HepG2 (cell line): ENCODE results near the gene C2orf81. TPM values are rescaled to one million over a fixed set of nuclear protein-coding genes. Genes with fewer than 3 reads are reported as not detected.

Source experiments
- ATAC-seq: fragments of 200-7000 bp; cut with Tn5 transposase; 3 replicates; pipeline ENCODE4 v1.9.1; 2020; ENCODE audit warnings: mild to moderate bottlenecking, moderate library complexity
- BruUV-seq: library from RNA; stranded (reverse); fragments of 400-500 nt; replicated peaks from 2 replicates; lab custom pipeline; 2021; lab: Mats Ljungman, UMichigan
- CTCF ChIA-PET: fragments of 300-600 bp; formaldehyde crosslinking; extraction: SDS; loops from one replicate; lab custom pipeline; 2021; ENCODE audit warnings: low total read pairs, inconsistent platforms, low intra/inter-chr PET ratio; lab: Yijun Ruan, JAX
- POLR2A ChIA-PET: fragments of 350-600 bp; sonication (Branson Sonifier 250); formaldehyde crosslinking; loops from one replicate; lab custom pipeline; 2020; ENCODE audit warnings: antibody characterized with exemption, inconsistent platforms; lab: Yijun Ruan, JAX
- DNase-seq: peaks from one replicate; pipeline ENCODE4 v3.0.0-alpha.2; 2015; ENCODE audit warnings: low spot score
- FAIRE-seq: peaks from 3 replicates; lab custom pipeline; 2011; peaks lifted over from hg19 to GRCh38; lab: Jason Lieb, UNC
- H2AFZ ChIP-seq: one replicate; pipeline ENCODE4 v1.6.1; 2011; ENCODE audit warnings: low read length, inconsistent platforms
- H3K27ac ChIP-seq: fragments of 300-600 bp; 3 replicates; pipeline ENCODE4 v1.8.0; 2011; ENCODE audit warnings: mixed run types, mild to moderate bottlenecking, mixed read lengths, low read length, inconsistent platforms; ENCODE audit not compliant: insufficient read depth; ENCODE audit errors: extremely low read length
- H3K27me3 ChIP-seq, 2 experiments: fragments of 200-600 bp in 1 of 2; 2 replicates in 1 of 2; 3 replicates in 1 of 2; pipeline versions ENCODE4 v1.6.0 to v1.8.0; 2011; ENCODE audit warnings: low read length in 2 of 2, mild to moderate bottlenecking in 2 of 2, moderate library complexity in 2 of 2, inconsistent platforms in 1 of 2; ENCODE audit not compliant: insufficient read depth in 2 of 2, control insufficient read depth in 1 of 2
- H3K36me3 ChIP-seq, 2 experiments: fragments of 200-600 bp in 1 of 2; replicated peaks in 1 of 2; 2 replicates in 1 of 2; 3 replicates in 1 of 2; pipeline versions ENCODE4 v1.5.1 to v1.8.0; 2011; ENCODE audit warnings: low read length in 2 of 2, inconsistent platforms in 1 of 2; ENCODE audit not compliant: insufficient read depth in 2 of 2, control insufficient read depth in 1 of 2
- H3K4me1 ChIP-seq: 2 replicates; pipeline ENCODE4 v1.5.1; 2012; ENCODE audit warnings: low read length, inconsistent platforms; ENCODE audit not compliant: insufficient read depth
- H3K4me2 ChIP-seq: 2 replicates; pipeline ENCODE4 v1.6.0; 2011; ENCODE audit warnings: low read depth, low read length, inconsistent platforms
- H3K4me3 ChIP-seq, 3 experiments: fragments of 200-600 bp in 1 of 3; sonication (generic), shearing (Covaris generic) in 1 of 3; replicated peaks in 1 of 3; 2 replicates each; pipeline ENCODE4 v1.5.1; 2011 to 2016; ENCODE audit warnings: low read length in 3 of 3, inconsistent platforms in 2 of 3, low read depth in 2 of 3, mild to moderate bottlenecking in 2 of 3, control low read depth in 1 of 3, mixed read lengths in 1 of 3; ENCODE audit not compliant: insufficient read depth in 1 of 3
- H3K79me2 ChIP-seq: one replicate; pipeline ENCODE4 v1.6.1; 2011; ENCODE audit warnings: low read length, inconsistent platforms; ENCODE audit not compliant: insufficient read depth
- H3K9ac ChIP-seq: 2 replicates; pipeline ENCODE4 v1.6.0; 2011; ENCODE audit warnings: mild to moderate bottlenecking, low read depth, low read length, inconsistent platforms; ENCODE audit not compliant: insufficient read depth
- H3K9me3 ChIP-seq: 2 replicates; pipeline ENCODE4 v1.5.1; 2012; ENCODE audit warnings: mild to moderate bottlenecking, low read length
- H4K20me1 ChIP-seq: 2 replicates; pipeline ENCODE4 v1.6.0; 2011; ENCODE audit warnings: inconsistent platforms, mild to moderate bottlenecking, low read length, moderate library complexity; ENCODE audit not compliant: insufficient read depth
- CREB1 ChIP-seq, 2 experiments: fragments of 450-650 bp in 1 of 2; IDR thresholded peaks; 2 replicates each; pipeline ENCODE4 v1.6.1; 2016 to 2017; ENCODE audit warnings: control low read depth in 1 of 2, mild to moderate bottlenecking in 1 of 2, missing compliant biosample characterization in 1 of 2, missing genetic modification characterization in 1 of 2
- KIAA2018 ChIP-seq: sonication (generic); formaldehyde crosslinking; IDR thresholded peaks from 2 replicates; pipeline ENCODE4 v1.5.0; 2020; ENCODE audit warnings: mild to moderate bottlenecking, missing genetic modification reagents, borderline replicate concordance
- ZNF292 ChIP-seq: sonication (generic); formaldehyde crosslinking; IDR thresholded peaks from 2 replicates; pipeline ENCODE4 v1.8.1; 2022; ENCODE audit warnings: mild to moderate bottlenecking, low read depth, missing genetic modification reagents, borderline replicate concordance
- ZNF432 ChIP-seq: sonication (generic); formaldehyde crosslinking; IDR thresholded peaks from 2 replicates; pipeline ENCODE4 v1.5.0; 2020; ENCODE audit warnings: missing genetic modification reagents, mild to moderate bottlenecking, borderline replicate concordance
- WGBS: methylation state at CpG from one replicate; pipeline ENCODE4 v1.1.6; 2017; ENCODE audit warnings: low lambda C conversion rate; 5-methylcytosine and 5-hydroxymethylcytosine counted together
- in situ Hi-C: cut with HindIII; loops from 2 replicates; pipeline ENCODE4 v1.10.0; 2017; ENCODE audit warnings: low pct_unique_long_range_greater_than_20kb; ENCODE audit not compliant: extremely low pct_ligation_motif_present
- intact Hi-C: fragments of 100-400 bp; cut with micrococcal nuclease; formaldehyde crosslinking; loops from one replicate; pipeline ENCODE4 v1.10.0; 2022; ENCODE audit not compliant: unreplicated experiment
- polyA plus RNA-seq, 8 experiments: library from polyadenylated mRNA; depleted of rRNA in 3 of 8; stranded (reverse) in 7 of 8; unstranded in 1 of 8; fragments of >200 nt; fragmentation: Illumina TruSeq in 4 of 8; extraction: Trizol in 4 of 8; gene quantifications; 2 replicates each; pipeline versions ENCODE4 v1.2.1 to v1.2.3, GENCODE V29; 2011 to 2016; ENCODE audit warnings: low read depth in 4 of 8, missing spikeins in 1 of 8, mixed read lengths in 1 of 8; ENCODE audit not compliant: insufficient read depth in 1 of 8
- total RNA-seq, 5 experiments: library from RNA; depleted of rRNA; stranded (reverse); fragments of >200 nt; fragmentation: Illumina TruSeq; extraction: Trizol; gene quantifications; 2 replicates each; pipeline ENCODE4 v1.2.3, GENCODE V29; 2016; ENCODE audit warnings: low read depth in 1 of 5
- TF ChIP-seq, protein P1 (sequence below): sonication (generic); formaldehyde crosslinking; IDR thresholded peaks from 2 replicates; pipeline ENCODE4 v1.8.1; 2023; ENCODE audit warnings: mild to moderate bottlenecking, missing genetic modification reagents, borderline replicate concordance
- TF ChIP-seq, protein P2 (sequence below), 2 experiments: sonication (generic) in 1 of 2; formaldehyde crosslinking in 1 of 2; IDR thresholded peaks; 2 replicates each; pipeline versions ENCODE4 v1.5.1 to v1.6.1; 2011 to 2020; ENCODE audit warnings: borderline replicate concordance in 1 of 2, low read depth in 1 of 2, low read length in 1 of 2, mild to moderate bottlenecking in 1 of 2, missing genetic modification reagents in 1 of 2, moderate library complexity in 1 of 2

C2orf81 gene
- total and polyA plus RNA-seq, 2 of the 13 experiments (the other 11 are each of a cell fraction or from before 2014, with no cell fraction given), result 0.15 to 0.17 TPM

- Histone ChIP-seq H3K4me3 (peak overlapping the region in 1 of 3 experiments; percentile 41; a peak in 2 of 6 replicates), H3K27ac (peak overlapping the region; percentile 80), H3K4me2 (peak overlapping the region; percentile 67), H2AFZ (no peak overlapping the region), H3K9me3 (no peaks in the 10 kb centered on the region), H3K79me2 (peaks cover 20% of the 10 kb centered on the region), H3K4me1 (peaks cover 79% of the 10 kb centered on the region), H3K36me3 (peaks cover 43 to 77% of the 10 kb centered on the region in 2 experiments), H4K20me1 (peaks cover 21% of the 10 kb centered on the region; the same call in 1 of the 2 replicates), H3K9ac (peak overlapping the region; percentile 51), H3K27me3 (no peaks in the 10 kb centered on the region)
- in situ Hi-C loops (no loop called here), intact Hi-C loops (loop anchor here (1.0 kb wide), 1 partner anchor 11 kb away; no protein-coding TSS in a partner anchor)
- CTCF ChIA-PET, result no interaction called here
- WGBS, result 22% methylated on average over 17 of the region's 18 CpGs
- POLR2A ChIA-PET, result interaction anchor here (0.6 to 9.5 kb wide), 26 partner anchors 9 to 309 kb away, joined by 3 to 272 read pairs (median 7); partner anchors contain the start of genes AUP1, C2orf81, CCDC142 and DQX1
- peak; percentile 95 for DNase-seq
- ATAC-seq, result peak; percentile 79
- BruUV-seq, result no TSS peak
- peak; percentile 96 for FAIRE-seq
- peak; percentile 74; the same call in 1 of the 2 replicates for TF ChIP-seq ZNF292
- TF ChIP-seq, protein P1, sequence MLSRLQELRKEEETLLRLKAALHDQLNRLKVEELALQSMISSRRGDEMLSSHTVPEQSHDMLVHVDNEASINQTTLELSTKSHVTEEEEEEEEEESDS (CRISPR knock-in tag), result no peak
- TF ChIP-seq CREB1 (IDR thresholded peaks at IDR 0.05), result 0 out of 2 replicates have a peak, but pooled peaks have one; percentile 1
- peak; percentile 75; the same call in 1 of the 2 replicates for TF ChIP-seq CREB1 (CRISPR knock-in tag; IDR thresholded peaks at IDR 0.05)
- TF ChIP-seq KIAA2018, result no peak
- TF ChIP-seq, protein P2, sequence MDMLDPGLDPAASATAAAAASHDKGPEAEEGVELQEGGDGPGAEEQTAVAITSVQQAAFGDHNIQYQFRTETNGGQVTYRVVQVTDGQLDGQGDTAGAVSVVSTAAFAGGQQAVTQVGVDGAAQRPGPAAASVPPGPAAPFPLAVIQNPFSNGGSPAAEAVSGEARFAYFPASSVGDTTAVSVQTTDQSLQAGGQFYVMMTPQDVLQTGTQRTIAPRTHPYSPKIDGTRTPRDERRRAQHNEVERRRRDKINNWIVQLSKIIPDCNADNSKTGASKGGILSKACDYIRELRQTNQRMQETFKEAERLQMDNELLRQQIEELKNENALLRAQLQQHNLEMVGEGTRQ (IDR thresholded peaks at IDR 0.05; ENCODE audit: low read depth, low read length), result no peak
- TF ChIP-seq, protein P2 (CRISPR knock-in tag; IDR thresholded peaks at IDR 0.05; ENCODE audit: borderline replicate concordance), result no peak
- TF ChIP-seq ZNF432 (CRISPR knock-in tag), result no peak
Measured at GRCh38 chr2:74429487-74430451, 8.3 kb upstream of the C2orf81 start.
